ENCODE results near the gene AQP2. TPM values are rescaled to one million over a fixed set of nuclear protein-coding genes. Genes with fewer than 3 reads are reported as not detected.

The AQP2 gene
- total RNA-seq, 1 donor from 2014 or later, result not detected

DNA sequence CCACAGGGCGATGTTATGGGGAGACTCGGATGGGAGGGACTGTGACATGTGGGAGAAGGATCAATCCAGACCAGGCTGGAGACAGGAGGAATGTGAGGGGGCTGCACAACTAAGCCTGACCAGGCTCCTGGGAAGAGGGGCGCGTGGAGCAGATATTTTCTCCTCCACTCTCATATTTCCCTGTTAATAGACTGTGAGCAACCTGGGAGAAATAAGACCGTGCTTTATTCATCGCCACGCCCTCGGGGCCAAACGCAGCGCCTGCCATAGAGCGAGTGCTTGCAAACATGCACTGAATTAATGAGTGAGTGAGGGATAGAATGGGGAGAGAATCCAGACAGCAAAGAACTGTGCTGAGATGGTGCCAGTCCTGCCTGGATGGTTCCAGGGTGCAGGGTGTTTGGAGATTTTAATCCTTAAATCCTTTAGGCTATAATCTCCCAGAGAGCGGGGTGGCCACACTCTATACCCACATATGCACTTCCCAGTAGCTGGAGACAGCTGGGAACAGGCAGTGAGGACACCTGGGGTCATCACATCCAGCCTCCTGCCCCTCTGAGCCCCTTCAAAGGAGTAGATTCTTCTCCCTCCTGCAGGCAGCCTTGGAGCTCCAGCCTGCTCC, 33.3 kb upstream of the AQP2 start:
- TF ChIP-seq, protein P1, sequence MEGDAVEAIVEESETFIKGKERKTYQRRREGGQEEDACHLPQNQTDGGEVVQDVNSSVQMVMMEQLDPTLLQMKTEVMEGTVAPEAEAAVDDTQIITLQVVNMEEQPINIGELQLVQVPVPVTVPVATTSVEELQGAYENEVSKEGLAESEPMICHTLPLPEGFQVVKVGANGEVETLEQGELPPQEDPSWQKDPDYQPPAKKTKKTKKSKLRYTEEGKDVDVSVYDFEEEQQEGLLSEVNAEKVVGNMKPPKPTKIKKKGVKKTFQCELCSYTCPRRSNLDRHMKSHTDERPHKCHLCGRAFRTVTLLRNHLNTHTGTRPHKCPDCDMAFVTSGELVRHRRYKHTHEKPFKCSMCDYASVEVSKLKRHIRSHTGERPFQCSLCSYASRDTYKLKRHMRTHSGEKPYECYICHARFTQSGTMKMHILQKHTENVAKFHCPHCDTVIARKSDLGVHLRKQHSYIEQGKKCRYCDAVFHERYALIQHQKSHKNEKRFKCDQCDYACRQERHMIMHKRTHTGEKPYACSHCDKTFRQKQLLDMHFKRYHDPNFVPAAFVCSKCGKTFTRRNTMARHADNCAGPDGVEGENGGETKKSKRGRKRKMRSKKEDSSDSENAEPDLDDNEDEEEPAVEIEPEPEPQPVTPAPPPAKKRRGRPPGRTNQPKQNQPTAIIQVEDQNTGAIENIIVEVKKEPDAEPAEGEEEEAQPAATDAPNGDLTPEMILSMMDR (IDR thresholded peaks at IDR 0.05; ENCODE audit: borderline replicate concordance), result no peak

DNA sequence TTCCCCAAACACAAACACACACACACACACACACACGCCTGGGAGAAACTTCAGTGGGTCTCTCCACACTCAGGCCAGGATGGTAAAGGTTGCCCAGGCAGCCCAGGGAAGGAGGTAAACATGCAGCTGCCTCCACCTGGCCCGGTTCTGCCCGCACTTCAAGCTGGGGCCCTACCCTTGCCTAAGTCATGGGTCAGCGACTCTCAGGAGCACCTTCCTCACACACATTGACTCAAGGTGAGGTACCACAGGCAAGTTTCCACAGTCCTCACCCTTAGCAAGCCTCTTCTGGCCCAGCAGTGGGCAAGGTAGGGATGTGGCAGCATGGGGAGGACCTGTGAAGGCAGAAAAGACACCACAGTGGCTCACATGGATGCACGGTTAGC, 32.8 kb upstream of the AQP2 start:
- Histone ChIP-seq H3K36me3 (no peaks in the 10 kb centered on the region), H3K4me3 (no peak overlapping the region), H3K27ac (replicated peaks) (no peak overlapping the region), H3K27me3 (ENCODE audit: low read depth) (peaks cover 24% of the 10 kb centered on the region), H3K4me1 (peaks cover 20% of the 10 kb centered on the region), H3K9me3 (replicated peaks) (no peaks in the 10 kb centered on the region)
- TF ChIP-seq, protein P1 (IDR thresholded peaks at IDR 0.05; ENCODE audit: borderline replicate concordance), result no peak
- no peak for DNase-seq
- intact Hi-C loops (cut with micrococcal nuclease), result no loop called here

More for the DNA sequence above, 33.3 kb upstream of the AQP2 start:
- intact Hi-C loops (cut with micrococcal nuclease), result no loop called here
- H3K4me3 ChIP-seq, result no peak overlapping the region
- H3K4me1 ChIP-seq, result peaks cover 15% of the 10 kb centered on the region
- no peaks in the 10 kb centered on the region for H3K36me3 ChIP-seq
- DNase-seq, result no peak
- peaks cover 26% of the 10 kb centered on the region for H3K27me3 ChIP-seq (ENCODE audit: low read depth)
- H3K9me3 ChIP-seq (replicated peaks), result no peaks in the 10 kb centered on the region
- H3K27ac ChIP-seq (replicated peaks), result no peak overlapping the region

DNA sequence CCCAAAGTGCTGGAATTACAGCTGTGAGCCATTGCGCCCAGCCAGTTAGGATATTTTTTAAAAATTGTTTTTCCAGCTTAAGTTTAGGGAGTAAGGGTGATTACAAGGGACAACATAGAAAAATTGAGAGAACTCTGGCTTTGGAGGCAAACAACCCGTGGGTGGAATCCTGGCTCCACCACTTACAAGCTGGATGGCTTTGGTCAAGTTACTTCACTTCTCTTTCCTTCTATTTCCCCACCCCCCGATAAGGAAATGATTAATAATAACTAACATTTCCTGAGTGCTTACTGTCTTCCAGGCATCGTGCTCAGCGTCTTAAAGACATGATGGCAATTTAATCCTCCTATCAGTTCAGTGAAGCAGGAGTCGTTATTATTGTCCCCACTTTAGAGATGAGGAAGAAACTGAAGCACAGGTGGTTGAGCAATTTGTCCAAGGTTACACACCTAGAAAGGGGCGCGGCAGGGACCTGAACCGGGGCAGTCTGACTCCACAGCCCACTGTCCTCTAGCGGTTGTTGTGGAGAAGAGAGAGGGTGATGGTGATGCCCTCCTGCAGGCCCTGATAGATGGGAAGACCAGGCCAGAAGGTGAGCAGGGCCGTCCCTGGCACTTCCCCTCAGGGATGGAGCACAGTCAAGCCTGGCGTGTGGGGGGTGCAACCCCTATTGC, 30.2 kb upstream of the AQP2 start:
- peaks cover 15% of the 10 kb centered on the region for H3K27me3 ChIP-seq (ENCODE audit: low read depth)
- intact Hi-C loops (cut with micrococcal nuclease), result no loop called here
- no peak overlapping the region for H3K4me3 ChIP-seq
- H3K9me3 ChIP-seq (replicated peaks), result no peaks in the 10 kb centered on the region
- peak overlapping the region; percentile 51 for H3K27ac ChIP-seq (replicated peaks)
- DNase-seq, result no peak
- peaks cover 16% of the 10 kb centered on the region for H3K4me1 ChIP-seq
- TF ChIP-seq, protein P1 (IDR thresholded peaks at IDR 0.05; ENCODE audit: borderline replicate concordance), result no peak
- H3K36me3 ChIP-seq, result no peaks in the 10 kb centered on the region

DNA sequence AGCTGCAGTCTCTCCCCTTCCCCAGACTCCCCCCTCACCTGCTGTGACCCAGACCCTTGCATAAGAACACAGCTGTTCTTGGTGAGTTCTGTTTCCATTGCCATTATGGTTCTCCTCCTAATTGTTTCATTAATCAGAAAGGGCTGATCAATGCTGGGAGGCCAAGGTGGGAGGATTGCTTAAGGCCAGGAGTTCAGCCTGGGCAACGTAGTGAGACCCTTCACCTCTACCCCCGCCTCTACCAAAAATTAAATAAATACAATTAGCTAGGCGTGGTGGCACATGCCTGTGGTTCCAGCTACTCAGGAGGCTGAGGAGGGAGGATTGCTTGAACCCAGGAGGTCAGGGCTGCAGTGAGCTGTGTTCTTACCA, 29.6 kb upstream of the AQP2 start:
- H3K9me3 ChIP-seq (replicated peaks), result no peaks in the 10 kb centered on the region

DNA sequence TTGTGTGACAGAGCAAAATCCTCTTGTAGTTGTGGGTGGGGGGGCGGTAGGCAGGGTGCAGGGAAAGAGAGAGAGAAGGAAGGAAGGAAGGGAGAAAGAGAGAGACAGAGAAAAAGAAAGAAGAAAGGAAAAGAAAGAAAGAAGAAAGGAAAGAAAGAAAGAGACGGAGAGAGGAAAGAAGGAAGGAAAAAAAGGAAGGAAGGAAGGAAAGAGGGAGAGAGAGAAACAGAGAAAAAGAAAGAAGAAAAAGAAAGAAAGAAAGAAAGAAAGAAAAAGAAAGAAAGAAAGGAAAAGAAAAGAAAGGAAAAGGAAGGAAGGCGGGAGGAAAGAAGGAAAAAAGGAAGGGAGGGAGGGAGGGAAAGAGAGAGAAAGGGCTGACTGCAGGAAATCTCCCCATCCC, 29.2 kb upstream of the AQP2 start:
- TF ChIP-seq, protein P1 (IDR thresholded peaks at IDR 0.05; ENCODE audit: borderline replicate concordance), result no peak
- H3K27ac ChIP-seq (replicated peaks), result peak overlapping the region; percentile 63
- DNase-seq, result no peak
- intact Hi-C loops (cut with micrococcal nuclease), result no loop called here
- H3K27me3 ChIP-seq (ENCODE audit: low read depth), result peaks cover 15% of the 10 kb centered on the region
- H3K4me3 ChIP-seq, result no peak overlapping the region
- H3K36me3 ChIP-seq, result no peaks in the 10 kb centered on the region
- H3K9me3 ChIP-seq (replicated peaks), result no peaks in the 10 kb centered on the region
- H3K4me1 ChIP-seq, result peaks cover 16% of the 10 kb centered on the region

More for the DNA sequence above, 29.6 kb upstream of the AQP2 start:
- peaks cover 15% of the 10 kb centered on the region for H3K27me3 ChIP-seq (ENCODE audit: low read depth)
- H3K4me3 ChIP-seq, result no peak overlapping the region
- H3K27ac ChIP-seq (replicated peaks), result peak overlapping the region; percentile 51
- intact Hi-C loops (cut with micrococcal nuclease), result no loop called here
- DNase-seq, result no peak
- H3K36me3 ChIP-seq, result no peaks in the 10 kb centered on the region
- TF ChIP-seq, protein P1 (IDR thresholded peaks at IDR 0.05; ENCODE audit: borderline replicate concordance), result no peak
- H3K4me1 ChIP-seq, result peaks cover 16% of the 10 kb centered on the region
